ENCODE results near the gene MYH8.

The MYH8 gene

GRCh38 chr17:10421900-10422542 is at the start of gene MYH8:
MYH8 (minus strand) TSS chr17:10421950; CDS start chr17:10420227, 1,723 bp downstream.
- DNase-seq (ENCODE audit: low read depth): no peak

GRCh38 chr17:10469459-10469858 is 47.7 kb upstream of the MYH8 start, which contains the start of gene MYH4:
MYH4 (minus strand) TSS chr17:10469559; CDS start chr17:10466745, 2,814 bp downstream.
- DNase-seq (ENCODE audit: low read depth): no peak

GRCh38 chr17:10463402-10463801 is 41.7 kb upstream of the MYH8 start:
- DNase-seq (ENCODE audit: low read depth): no peak

GRCh38 chr17:10460062-10460461 is 38.3 kb upstream of the MYH8 start:
- DNase-seq (ENCODE audit: low read depth): no peak

- DNase-seq (ENCODE audit: low read depth): no peak
Measured at GRCh38 chr17:10458701-10459100, 37.0 kb upstream of the MYH8 start.

- no peak for DNase-seq (ENCODE audit: low read depth)
Measured at GRCh38 chr17:10457952-10458351, 36.2 kb upstream of the MYH8 start.

GRCh38 chr17:10447026-10447931 is 25.5 kb upstream of the MYH8 start:
- DNase-seq (ENCODE audit: low read depth): peak; percentile 11

- DNase-seq (ENCODE audit: low read depth): no peak
Measured at GRCh38 chr17:10439816-10440215, 18.1 kb upstream of the MYH8 start.

- DNase-seq (ENCODE audit: low read depth): no peak
Measured at GRCh38 chr17:10435096-10435495, 13.3 kb upstream of the MYH8 start.

GRCh38 chr17:10429421-10430045 is 7.8 kb upstream of the MYH8 start:
- peak; percentile 81 for DNase-seq (ENCODE audit: low read depth)

- DNase-seq (ENCODE audit: low read depth): no peak
Measured at GRCh38 chr17:10428781-10429180, 7.0 kb upstream of the MYH8 start.

- DNase-seq (ENCODE audit: low read depth): no peak
Measured at GRCh38 chr17:10421211-10421610, 539 bp downstream of the MYH8 start.

- DNase-seq (ENCODE audit: low read depth): peak; percentile 7
Measured at GRCh38 chr17:10420811-10421210, 939 bp downstream of the MYH8 start.

GRCh38 chr17:10417431-10417830 is 4.3 kb downstream of the MYH8 start:
- DNase-seq (ENCODE audit: low read depth): no peak

- no peak for DNase-seq (ENCODE audit: low read depth)
Measured at GRCh38 chr17:10415161-10415560, 6.6 kb downstream of the MYH8 start.

GRCh38 chr17:10403589-10403988 is 18.2 kb downstream of the MYH8 start:
- no peak for DNase-seq (ENCODE audit: low read depth)

- no peak for DNase-seq (ENCODE audit: low read depth)
Measured at GRCh38 chr17:10398352-10398751, 23.4 kb downstream of the MYH8 start.

- peak; percentile 46 for DNase-seq (ENCODE audit: low read depth)
Measured at GRCh38 chr17:10396524-10397163, 25.1 kb downstream of the MYH8 start.

- DNase-seq (ENCODE audit: low read depth): no peak
Measured at GRCh38 chr17:10394201-10394887, 27.4 kb downstream of the MYH8 start.

- no peak for DNase-seq (ENCODE audit: low read depth)
Measured at GRCh38 chr17:10392880-10393279, 28.9 kb downstream of the MYH8 start.

GRCh38 chr17:10385871-10386270 is 35.9 kb downstream of the MYH8 start:
- DNase-seq (ENCODE audit: low read depth): no peak

- DNase-seq (ENCODE audit: low read depth): no peak
Measured at GRCh38 chr17:10384175-10384574, 37.6 kb downstream of the MYH8 start.
